Right ventricle myocardium superior (tissue), 1 donor: ENCODE results near the gene PSMB10. TPM values are rescaled to one million over a fixed set of nuclear protein-coding genes. Genes with fewer than 3 reads are reported as not detected.

ENCODE experiments used
- total RNA-seq: library from RNA; stranded (reverse); fragmentation: NEBNext Ultra II Directional; extraction: Animal tissue kit (Norgen Biotek cat#: 25700); gene quantifications from one replicate; pipeline ENCODE4 v1.2.1, GENCODE V29; 2021
- donor health status: DM: no; HTN: yes; CAD: no; lungs with severe emphysema.

Gene PSMB10
- total RNA-seq, 1 donor from 2014 or later: 59.0 TPM

Other genes with a start within 250 kb of the PSMB10 start
- 7.8 TPM for gene GFOD2, start 217.5 kb downstream of the PSMB10 start, total RNA-seq
- gene RANBP10, start 130.3 kb downstream of the PSMB10 start, total RNA-seq: 10.9 TPM
- 0.32 TPM for gene TSNAXIP1, start 130.0 kb downstream of the PSMB10 start, total RNA-seq
- 31.1 TPM for gene THAP11, start 94.5 kb downstream of the PSMB10 start, total RNA-seq
- gene NUTF2, start 89.9 kb downstream of the PSMB10 start, total RNA-seq: 76.7 TPM
- 20.6 TPM for gene CENPT, start 89.2 kb downstream of the PSMB10 start, total RNA-seq
- gene EDC4, start 63.8 kb downstream of the PSMB10 start, total RNA-seq: 30.6 TPM
- gene NRN1L, start 52.0 kb downstream of the PSMB10 start, total RNA-seq: not detected
- gene PSKH1, start 43.6 kb downstream of the PSMB10 start, total RNA-seq: 16.6 TPM
- gene CTRL, start 5.0 kb downstream of the PSMB10 start, total RNA-seq: 0.78 TPM
- 21.4 TPM for gene LCAT, start 7.3 kb upstream of the PSMB10 start, total RNA-seq
- gene SLC12A4, start 31.8 kb upstream of the PSMB10 start, total RNA-seq: 84.3 TPM
- not detected for gene DPEP3, start 43.6 kb upstream of the PSMB10 start, total RNA-seq
- gene DPEP2, start 62.6 kb upstream of the PSMB10 start, total RNA-seq: 1.1 TPM
- not detected for gene DPEP2NB, start 79.1 kb upstream of the PSMB10 start, total RNA-seq
- gene DDX28, start 86.4 kb upstream of the PSMB10 start, total RNA-seq: 7.2 TPM
- 5.7 TPM for gene DUS2, start 86.4 kb upstream of the PSMB10 start, total RNA-seq
- 24.4 TPM for gene NFATC3, start 148.5 kb upstream of the PSMB10 start, total RNA-seq